ENCODE measurements around the gene BATF.

- TF ChIP-seq, protein P1, sequence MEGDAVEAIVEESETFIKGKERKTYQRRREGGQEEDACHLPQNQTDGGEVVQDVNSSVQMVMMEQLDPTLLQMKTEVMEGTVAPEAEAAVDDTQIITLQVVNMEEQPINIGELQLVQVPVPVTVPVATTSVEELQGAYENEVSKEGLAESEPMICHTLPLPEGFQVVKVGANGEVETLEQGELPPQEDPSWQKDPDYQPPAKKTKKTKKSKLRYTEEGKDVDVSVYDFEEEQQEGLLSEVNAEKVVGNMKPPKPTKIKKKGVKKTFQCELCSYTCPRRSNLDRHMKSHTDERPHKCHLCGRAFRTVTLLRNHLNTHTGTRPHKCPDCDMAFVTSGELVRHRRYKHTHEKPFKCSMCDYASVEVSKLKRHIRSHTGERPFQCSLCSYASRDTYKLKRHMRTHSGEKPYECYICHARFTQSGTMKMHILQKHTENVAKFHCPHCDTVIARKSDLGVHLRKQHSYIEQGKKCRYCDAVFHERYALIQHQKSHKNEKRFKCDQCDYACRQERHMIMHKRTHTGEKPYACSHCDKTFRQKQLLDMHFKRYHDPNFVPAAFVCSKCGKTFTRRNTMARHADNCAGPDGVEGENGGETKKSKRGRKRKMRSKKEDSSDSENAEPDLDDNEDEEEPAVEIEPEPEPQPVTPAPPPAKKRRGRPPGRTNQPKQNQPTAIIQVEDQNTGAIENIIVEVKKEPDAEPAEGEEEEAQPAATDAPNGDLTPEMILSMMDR (IDR thresholded peaks at IDR 0.05 in 2 of 3, conservative IDR thresholded peaks at IDR 0.05 in 1 of 3; ENCODE audit: borderline replicate concordance in 1 of 3, insufficient read depth in 1 of 3, low read depth in 2 of 3, low read length in 2 of 3): no peak
- TF ChIP-seq ZNF274 (IDR thresholded peaks at IDR 0.05; ENCODE audit: low read depth, low read length): no peak
- TF ChIP-seq CEBPB (IDR thresholded peaks at IDR 0.05; ENCODE audit: low read depth): no peak
- TF ChIP-seq FOSL1 (IDR thresholded peaks at IDR 0.05; ENCODE audit: low read depth): no peak
- TF ChIP-seq, protein P2, sequence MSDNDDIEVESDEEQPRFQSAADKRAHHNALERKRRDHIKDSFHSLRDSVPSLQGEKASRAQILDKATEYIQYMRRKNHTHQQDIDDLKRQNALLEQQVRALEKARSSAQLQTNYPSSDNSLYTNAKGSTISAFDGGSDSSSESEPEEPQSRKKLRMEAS (IDR thresholded peaks at IDR 0.05): no peak
- no peak for TF ChIP-seq EZH2phosphoT487 (IDR thresholded peaks at IDR 0.05; ENCODE audit: borderline replicate concordance)
These were observed 662 bp upstream of the BATF start for GRCh38 chr14:75521415-75522199.
